HG03045 (cell line): Measurements from ENCODE around the gene PROSER2.

ENCODE experiments used
- ATAC-seq: cut with Tn5 transposase; IDR thresholded peaks from one replicate; pipeline ENCODE4 v1.9.1; 2021; ENCODE audit warnings: mild to moderate bottlenecking, moderate library complexity; ENCODE audit not compliant: unreplicated experiment

Gene PROSER2, protein sequence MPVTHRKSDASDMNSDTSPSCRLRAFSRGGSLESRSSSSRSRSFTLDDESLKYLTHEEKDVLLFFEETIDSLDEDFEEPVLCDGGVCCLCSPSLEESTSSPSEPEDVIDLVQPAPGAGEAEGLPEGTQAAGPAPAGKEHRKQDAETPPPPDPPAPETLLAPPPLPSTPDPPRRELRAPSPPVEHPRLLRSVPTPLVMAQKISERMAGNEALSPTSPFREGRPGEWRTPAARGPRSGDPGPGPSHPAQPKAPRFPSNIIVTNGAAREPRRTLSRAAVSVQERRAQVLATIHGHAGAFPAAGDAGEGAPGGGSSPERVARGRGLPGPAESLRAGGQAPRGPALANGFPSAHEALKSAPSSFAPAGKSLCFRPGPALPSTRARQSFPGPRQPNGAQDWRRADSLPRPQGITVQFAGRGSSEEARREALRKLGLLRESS

DNA sequence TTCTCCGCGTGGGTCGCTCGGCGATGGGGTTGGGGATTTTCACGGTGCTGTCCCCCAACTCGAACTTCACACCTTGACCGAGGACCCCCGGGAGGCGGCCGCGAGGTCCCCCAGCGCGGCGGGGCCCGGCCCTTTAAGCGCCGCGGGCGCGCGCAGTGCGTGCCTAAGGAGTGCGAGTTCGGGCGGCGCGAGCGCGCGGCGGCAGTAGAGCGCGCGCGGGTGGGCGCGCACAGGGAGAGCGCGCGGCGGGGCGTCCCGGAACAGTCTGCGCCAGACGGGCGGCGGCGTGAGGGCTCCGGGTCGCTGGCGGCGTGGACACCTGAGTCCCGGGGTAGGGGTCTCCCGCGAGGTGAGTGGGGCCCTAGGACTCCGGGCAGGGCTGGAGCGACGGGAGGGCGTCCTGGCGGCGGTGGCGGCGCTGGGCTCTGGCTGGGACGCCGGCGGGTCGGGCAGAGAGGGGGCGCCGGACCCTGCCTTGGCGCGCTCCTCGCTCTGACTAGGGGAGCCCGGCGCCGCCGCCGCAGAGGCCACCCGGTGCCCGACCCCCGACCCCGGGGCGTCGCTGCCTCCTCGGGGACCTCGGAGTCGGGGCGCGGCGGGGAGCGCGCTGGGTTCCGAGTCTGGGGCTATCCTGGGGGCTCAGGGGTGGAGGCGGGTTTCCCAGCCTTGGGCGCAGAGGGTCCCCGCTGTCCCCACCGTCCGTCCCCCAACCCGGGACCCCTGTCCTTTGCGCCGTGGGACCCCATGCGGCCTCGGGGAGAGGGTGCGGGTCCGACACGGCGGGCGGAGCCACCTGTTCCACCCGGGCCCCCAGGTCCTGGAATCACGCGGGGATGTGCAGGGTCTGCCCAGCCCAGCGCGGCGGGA lies at the start of gene PROSER2:
TSS of gene PROSER2 (plus strand) at position 235 of the 867 bp plus-strand sequence. CDS start 28,722 bp downstream, outside the sequence.
- no peak for ATAC-seq

DNA sequence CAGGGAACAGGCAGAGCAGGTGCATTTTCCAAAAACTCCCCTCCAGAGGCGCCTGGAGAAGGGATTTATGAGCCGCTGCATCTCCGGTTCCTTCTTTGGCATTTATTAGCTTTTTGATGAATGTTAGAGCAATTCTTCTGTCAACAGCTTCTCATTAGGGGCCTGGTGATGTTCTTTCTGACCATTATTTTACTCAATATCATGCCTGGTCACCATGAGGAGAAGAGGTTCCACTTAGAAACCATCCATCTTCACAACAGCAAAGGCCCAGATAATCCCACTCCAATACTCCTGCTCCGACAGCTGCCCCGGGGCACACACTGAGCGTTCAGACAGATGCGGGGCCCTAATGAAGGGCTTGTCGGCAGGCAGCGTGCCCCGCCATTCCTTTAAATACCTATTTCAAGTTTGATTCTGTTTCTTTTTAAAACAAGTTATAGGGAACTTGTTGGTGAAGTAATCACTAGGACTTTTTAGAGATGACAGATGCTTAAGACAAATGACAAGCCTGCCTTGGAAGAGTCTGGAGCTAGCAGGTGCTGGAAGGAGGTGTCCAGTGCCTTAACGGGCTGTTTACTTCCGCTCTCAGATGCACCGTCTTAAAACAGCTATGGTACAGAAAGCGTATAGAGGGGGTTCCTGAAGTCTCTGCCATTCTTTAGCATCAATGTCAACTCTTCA lies 49.3 kb upstream of the PROSER2 start:
- no peak for ATAC-seq

DNA sequence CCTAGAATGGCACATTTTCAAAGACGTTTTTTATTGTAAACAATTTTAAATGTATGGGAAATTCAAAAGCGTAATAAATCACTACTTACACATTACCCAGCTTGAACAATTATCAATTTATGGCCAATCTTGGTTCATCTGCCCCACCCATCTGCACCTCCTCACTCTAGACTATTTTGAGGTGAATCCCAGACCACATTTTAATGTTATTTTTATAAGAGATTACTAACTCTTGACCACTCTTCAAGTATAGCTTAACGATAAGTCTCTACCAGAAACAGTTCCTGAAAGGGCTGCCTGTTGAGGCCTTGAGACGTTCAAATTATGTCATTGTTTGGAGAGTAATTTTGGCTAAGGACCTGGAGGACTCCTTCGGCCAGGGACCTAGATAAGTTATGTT lies 47.7 kb upstream of the PROSER2 start:
- ATAC-seq, result no peak

DNA sequence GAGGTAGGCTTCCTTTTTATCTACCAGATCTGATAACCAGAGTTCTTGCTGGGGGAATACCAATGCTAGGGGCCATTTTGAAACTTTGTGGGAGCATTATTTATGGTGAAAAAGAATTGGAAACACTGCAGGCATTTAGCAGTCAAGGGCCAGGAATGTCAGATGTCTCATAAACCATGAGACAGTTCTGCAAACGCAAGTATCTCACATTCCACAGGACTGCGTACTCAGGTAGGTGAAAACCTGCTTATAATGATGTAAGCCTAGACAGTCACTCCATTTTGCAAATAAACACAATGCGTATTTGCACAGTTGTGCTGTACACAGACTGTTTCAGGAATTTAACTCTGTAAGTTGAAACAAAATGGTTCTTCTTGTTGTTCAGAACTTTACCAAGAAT lies 47.1 kb upstream of the PROSER2 start:
- ATAC-seq, result no peak

DNA sequence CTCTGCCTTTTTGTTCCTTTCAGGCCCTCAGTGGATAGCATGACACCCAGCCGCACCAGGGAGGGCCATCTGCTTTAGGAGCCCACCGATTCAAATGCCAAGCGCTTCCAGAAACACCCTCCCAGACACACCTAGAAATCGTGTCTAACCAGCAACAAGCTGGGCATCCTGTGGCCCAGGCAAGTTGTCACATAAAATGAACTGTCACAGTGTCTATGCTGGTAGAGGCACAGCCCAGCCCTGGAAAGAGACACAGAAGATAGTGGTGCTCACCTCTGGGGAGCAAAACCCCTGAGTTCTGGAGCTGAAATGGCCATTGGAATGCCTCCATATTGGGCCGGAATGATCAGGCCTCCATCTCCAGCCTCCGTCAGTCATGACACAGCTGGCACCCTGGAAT lies 42.0 kb upstream of the PROSER2 start:
- no peak for ATAC-seq

DNA sequence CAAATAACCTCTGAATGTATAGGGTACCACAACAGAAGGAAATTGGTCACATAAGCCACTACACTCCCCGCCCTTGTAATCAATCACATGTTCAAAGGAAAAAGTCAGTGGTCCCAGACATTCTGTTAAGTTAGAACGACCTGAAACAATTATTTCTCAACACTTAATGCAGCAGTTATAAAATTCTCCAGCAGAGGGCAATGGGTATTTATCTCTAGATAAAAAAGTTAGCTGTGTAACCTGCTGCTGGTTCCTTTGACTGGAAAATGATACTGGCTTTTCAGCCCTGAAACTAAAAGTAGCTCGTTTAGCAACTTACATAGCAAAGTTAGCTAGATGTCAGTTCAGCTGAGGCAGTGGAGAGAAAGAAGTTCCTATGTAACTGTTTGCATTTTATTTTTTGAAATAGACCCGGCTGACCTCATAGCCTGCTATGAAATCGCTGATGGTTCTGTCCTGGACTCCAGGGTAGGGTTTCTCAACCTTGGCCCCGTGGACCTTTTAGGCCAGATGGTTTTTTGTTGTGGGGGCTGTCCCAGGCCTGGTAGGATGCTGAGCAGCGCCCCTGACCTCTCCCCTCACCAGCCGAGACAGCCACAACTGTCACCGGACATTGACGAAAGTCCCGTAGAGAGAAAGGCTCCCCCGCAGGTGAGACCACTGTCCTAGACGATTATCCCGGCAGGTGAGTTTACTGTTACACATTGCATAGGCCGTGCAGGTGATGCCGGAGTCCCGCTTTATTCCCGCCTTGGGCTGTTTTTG lies 40.2 kb upstream of the PROSER2 start:
- ATAC-seq, result no peak

DNA sequence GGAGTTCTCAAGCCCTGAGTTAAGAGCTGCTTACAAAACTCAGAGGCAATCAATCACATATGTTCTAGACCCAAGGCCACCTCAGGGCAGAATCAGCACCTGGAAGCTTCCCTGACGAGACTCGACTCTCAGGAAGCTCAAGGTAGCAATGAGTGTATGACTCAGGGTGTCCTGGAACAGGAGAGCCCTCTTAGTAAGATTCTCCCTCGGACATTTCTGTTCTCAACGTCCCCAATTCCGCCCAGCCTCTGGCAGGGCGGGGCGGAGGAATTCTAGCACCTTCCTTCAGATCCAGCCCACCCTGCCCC lies 39.6 kb upstream of the PROSER2 start:
- ATAC-seq, result no peak

DNA sequence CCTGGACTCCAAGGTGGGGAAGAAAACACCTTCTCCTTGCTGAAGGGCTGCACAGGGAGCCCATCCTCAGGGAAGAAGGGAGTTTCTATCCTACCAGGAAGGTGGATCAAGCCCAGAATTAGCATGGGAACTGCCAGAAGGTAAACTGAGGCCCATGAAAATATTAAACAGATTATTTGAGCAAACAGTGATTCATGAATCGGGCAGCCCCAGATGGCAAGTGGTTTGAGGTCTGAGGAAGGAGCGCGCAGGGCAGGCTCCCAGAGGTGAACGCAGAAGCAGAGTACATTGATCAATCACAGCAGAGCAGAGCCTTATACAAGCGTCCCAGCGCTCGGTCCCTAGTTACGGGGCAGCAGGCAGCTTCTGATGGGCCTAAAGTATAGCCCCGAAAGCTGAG lies 35.8 kb upstream of the PROSER2 start:
- ATAC-seq, result no peak

DNA sequence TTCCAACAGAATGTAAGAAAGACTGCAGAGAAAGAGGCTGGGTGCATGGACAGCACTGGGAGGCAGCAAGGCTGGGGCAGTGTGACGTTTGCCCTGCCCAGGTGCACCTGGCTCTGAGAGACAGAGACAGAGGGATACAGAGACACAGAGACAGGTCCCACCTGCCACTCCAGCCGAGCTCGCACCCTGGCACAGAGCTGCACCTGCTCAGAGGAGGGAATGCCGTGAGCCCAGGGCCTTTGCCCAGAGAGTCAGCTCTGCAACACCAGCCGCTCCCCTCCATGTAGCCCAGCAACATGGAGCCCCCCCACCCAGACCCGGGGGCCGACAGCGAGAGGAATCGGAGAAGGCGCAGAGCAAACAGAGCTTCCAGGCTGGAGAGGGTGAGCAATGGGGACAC lies 35.3 kb upstream of the PROSER2 start:
- no peak for ATAC-seq

DNA sequence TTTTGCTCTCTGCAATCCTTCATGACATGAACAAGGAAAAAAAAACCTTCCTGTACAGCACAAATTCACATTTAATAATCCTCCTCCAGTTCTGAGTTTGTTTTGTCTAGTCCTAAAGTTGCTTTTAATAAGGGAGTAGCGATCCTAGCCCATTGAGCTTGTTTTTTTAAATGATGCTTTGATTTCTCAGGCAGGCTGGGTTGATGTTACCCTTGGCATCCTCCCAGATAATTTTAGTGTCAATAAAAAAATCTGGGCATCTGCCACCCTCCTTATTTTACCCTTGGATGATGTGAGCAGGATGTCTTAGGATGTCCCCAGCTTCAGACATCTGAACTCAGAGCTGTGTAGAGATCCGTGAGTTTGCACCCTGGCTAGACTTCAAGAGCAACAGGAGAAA lies 33.9 kb upstream of the PROSER2 start:
- no peak for ATAC-seq

DNA sequence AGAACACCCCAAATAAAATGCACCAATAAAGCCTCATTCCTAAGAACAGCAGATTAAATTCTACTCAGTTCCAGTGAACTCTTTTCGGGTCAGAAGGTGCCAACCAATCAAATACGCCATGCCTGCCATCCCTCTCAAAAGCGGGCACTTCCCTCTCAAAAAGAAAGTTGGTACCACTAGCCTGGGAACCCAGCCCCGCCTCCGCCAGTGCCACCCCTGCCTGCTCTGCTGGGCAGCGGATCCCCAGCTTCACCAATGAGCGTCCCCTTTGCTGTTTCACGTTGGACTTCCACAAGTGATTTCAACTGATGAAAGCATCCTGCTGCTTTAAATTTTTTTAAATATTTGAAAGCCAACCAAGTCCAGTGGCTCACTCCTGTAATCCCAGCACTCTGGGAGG lies 33.2 kb upstream of the PROSER2 start:
- no peak for ATAC-seq

DNA sequence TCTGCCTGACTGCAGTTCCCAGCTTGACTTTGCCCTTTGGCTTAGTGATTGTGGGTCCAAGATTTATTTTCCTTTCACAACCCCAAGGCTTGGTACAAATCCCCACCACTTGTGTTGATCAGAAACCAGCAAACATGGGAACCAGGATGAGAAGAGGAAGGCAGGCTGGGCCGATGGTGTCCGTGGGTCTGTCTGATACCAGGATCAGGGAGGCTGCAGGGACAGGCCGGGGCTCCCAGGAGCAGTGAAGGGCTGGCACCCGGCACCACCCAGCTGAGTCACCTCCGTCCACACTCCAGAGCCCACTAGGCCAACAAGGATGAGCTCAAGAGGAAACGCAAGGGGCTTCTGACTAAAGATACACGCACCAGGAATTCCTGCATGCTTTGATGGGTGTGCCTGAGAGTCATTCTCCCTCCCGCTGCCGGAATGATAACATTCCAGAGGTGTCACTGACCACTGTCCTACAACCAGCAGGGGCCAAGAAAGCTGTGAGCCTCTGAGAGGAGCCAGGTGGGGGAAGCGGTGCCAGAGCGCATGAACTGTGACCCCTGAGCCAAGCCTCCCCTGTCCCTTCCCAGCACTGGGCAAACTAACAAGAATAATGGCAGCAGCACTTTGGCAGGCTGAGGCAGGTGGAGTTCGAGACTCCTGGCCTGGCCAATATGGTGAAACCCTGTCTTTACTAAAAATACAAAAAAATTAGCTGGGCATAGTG lies 29.2 kb upstream of the PROSER2 start:
- no peak for ATAC-seq

DNA sequence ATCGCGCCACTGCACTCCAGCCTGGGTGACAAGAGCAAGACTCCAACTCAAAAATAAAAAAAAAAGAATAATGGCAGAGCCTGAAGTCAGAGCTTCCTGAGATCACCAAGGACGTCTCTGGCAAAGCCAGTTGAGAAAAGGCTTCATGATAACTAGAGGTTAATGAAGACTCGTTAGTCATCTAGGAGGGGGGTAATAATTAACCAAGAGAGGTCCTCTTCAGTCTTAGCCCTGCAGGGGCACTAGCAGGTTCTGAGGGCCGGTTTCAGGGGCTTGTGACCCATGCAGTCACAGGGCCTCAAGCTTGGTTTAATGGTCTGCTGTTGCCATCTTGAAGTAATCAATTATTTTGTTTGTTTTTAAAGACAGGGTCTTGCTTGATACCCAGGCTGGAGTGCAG lies 28.6 kb upstream of the PROSER2 start:
- ATAC-seq, result no peak

DNA sequence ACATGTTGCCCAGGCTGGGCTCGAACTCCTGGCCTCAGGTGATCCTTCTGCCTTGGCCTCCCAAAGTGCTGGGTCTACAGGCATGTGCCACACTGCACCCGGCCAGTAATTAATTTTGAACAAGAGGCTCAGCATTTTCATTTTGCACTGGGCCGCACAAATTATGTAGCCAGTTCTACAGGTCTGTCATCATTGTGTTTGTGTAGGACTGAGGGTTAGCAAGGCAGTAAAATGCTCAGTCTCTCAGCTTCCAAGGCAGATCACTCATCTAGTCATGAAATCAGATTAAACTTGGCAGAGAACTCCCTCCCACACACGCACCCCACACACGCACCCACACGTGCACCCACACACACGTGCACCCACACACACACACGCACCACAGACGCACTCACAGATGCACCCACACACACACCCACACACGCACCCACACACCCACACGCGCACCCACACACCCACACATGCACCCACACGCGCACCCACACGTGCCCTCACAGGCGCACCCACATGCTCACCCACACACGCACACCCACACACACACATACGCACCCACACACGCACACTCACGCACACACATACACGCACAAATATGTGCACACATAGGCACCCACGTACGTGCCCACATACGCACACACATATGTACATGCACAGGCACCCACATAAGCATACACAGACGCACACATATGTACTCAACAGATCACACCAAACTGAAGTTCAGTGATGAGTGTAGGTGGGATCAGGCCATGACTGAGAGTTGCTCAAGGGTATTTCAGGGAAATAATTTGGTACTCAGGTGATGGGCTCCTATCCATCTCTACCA lies 27.8 kb upstream of the PROSER2 start:
- ATAC-seq, result no peak

DNA sequence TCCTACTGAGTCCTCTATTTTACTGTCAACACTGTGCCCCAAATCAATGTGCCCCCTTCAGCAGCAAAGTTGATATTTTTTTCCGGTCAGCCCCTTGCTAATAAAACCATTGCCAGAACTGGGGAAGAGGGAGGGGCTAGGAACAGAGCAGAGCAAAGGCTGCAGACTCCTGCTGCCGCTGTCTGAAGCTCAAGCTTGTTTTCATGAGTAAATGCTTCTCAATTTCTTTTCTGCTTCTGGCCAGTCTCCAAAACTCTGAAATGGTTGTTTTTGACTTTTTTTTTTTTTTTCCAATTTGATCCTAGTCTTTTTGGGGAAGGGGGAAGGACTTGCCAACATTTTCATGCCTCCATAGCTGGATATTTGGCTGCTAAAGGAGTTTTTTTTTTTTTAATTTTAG lies 26.7 kb upstream of the PROSER2 start:
- ATAC-seq, result no peak

DNA sequence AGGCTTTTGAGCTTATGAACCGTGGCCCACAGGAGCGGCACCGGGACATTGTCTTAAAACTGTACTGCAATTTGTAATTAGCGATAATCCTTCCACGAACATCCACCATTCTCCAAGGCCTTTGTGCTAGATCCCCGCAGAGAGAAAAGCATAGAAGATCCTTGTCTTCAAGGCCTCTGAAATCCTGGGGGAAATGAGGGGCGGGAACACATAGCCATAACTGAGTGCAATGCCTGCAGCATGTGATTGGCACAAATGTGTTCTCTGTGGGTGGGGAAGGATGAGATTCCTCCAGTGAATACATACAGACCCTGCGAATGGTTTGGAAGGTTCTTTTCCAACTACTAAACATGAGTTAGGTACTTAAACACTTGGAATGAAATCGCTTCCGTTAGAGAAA lies 25.9 kb upstream of the PROSER2 start:
- no peak for ATAC-seq

DNA sequence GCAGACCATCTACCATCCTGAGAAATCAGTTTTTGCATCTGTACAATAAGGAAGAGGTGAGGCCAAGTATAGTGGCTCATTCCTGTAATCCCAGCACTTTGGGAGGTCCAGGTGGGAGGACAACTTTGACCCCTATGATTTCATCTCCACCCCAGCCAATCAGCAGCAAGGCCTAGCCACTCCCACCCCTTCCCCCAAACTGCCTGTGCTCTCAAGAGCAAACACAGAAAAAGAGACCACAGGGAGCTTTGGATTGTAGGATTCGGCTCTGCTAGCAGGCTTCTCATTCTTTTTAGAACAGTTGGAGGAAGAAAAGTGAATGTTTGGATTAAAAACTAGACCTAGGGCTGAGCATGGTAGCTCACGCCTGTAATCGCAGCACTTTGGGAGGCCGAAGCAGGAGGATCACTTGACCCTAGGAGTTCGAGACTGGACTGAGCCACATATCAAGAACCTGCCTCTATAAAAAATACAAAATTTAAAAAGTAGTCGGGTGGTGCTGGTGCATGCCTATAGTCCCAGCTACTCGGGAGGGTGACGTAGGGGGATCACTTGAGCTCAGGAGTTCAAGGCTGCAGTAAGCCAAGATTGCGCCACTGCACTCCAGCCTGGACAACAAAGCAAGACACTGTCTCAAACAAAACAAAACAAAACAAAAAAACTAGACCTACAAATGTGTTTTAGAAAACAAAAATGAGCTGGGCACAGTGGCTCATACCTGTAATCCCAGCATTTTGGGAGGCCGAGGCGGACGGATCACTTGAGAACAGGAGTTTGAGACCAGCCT lies 25.1 kb upstream of the PROSER2 start:
- ATAC-seq, result no peak

DNA sequence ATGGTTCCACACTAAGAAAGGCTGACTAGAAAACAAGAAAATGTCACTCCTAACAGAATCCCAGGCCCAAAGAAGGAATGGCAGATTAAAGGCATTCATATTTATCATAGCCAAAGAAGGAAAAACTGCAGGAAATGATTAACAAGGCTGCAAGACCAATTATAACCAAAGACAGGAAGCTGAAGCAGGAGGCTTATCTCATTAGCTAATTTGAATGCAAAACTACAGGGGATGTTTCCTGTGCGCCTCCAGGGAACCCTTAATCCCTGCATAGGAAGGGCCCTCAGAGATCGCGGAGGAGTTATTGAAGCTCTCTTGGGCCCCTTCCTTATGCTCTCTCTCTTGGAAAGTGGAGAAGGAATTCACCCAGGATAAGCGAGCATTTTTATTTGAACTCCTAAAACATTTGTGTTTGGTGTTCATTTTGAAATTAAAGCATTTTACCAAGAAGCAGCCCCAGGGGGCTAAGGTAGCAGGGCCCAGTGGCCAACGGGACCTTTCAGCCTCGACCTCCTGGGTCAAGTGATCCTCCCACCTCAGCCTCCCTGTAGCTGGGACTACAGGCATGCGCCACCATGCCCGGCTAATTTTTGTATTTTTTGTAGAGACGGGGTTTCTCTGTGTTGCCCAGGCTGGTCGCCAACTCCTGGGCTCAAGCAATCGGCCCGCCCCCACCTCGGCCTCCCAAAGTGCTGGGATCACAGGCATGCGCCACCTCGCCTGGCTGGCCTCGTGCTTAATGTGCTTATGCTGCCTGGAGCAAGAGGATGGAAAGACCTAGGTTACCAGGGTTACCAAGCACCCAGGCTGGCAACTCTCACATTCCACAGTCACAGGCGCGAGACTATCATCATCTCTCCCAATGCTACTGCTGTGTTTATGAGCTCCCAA lies 24.1 kb upstream of the PROSER2 start:
- no peak for ATAC-seq
